Activated CD4-positive, CD25-positive, alpha-beta regulatory T cell treated with anti-CD3 and anti-CD28 coated beads, Interleukin-2, amount 50 U/mL, for 72 hours (primary cell): ENCODE results near the gene TTC36.
"Not testable (repeated sequence)": the region's sequence is repeated elsewhere in the genome, so short reads cannot be mapped to it uniquely, and the experiment has no call there.

Experiments
- DNase-seq: peaks from one replicate; pipeline ENCODE4 v3.0.0; 2021

TTC36 gene

DNA sequence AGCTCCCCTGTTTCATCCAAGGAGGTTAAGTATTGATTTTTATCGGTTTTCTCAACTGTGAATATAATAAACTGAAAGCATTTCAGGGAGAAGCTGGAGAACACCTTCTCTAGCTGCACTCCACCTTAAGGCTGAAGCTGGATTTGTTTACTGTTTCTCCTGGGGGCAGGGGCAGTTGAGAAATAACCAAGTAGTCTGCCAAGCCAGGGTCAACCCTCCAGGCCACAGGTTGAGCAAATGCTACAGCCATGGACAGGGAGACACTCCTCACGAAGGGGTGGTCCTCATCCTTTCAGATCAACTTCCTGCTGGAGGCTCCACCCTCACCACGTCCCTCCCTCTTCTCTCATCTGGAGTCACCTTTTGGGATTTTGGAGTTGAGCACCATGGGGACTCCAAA is at the start of gene TTC36:
Gene TTC36, plus strand, starts transcription at position 366 of the 400 bp plus-strand sequence. Its CDS starts 21 bp downstream, at position 387.
- DNase-seq: no peak

- DNase-seq: not testable (repeated sequence)
Observed at GRCh38 chr11:118481238-118481637, 46.0 kb upstream of the TTC36 start.

DNA sequence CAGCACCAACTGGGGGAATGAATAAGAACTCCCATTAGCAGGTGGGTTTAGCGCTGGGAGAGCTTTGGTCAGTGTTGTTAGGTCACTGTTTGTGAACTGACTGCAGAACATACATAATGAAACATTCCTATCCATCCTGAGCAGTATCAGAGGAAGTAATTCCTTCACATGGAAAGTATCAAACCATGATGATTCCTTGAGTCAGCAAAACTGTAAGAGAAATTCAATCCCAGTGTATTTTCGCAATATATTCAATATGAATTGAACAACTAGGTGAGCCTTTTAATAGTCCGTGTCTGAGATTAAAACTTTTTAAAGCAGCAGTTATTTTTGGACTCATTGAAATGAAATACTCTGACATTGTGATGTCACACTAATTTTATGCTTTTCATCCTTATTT is 42.9 kb upstream of the TTC36 start:
- no peak for DNase-seq

GRCh38 chr11:118485273-118485672 is 42.0 kb upstream of the TTC36 start:
- no peak for DNase-seq

- DNase-seq: peak; percentile 75
Observed at GRCh38 chr11:118488480-118489109, 38.7 kb upstream of the TTC36 start.

- no peak for DNase-seq
Observed at GRCh38 chr11:118491041-118491440, 36.2 kb upstream of the TTC36 start.

DNA sequence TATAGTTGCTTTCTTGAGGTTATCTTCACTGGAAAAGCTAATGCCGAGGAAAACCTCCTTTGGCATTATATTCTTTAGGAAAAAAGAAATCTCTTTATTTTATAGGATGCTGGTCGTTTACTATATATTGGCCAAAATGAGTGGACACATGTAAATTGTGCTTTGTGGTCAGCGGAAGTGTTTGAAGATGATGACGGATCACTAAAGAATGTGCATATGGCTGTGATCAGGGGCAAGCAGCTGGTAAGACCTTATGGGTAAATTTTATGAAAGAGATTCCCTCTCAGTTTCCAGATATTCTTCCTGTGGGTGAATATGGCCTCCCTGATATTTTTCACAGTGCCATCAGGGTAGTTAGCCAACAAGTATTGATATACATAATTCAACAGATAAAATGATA is 29.4 kb upstream of the TTC36 start:
- no peak for DNase-seq

GRCh38 chr11:118503216-118503615 is 24.1 kb upstream of the TTC36 start:
- no peak for DNase-seq

- DNase-seq: no peak
Observed at GRCh38 chr11:118511601-118512000, 15.7 kb upstream of the TTC36 start.

- DNase-seq: no peak
Observed at GRCh38 chr11:118514103-118514502, 13.2 kb upstream of the TTC36 start.

GRCh38 chr11:118519549-118519948 is 7.7 kb upstream of the TTC36 start:
- DNase-seq: no peak

GRCh38 chr11:118521892-118522311 is 5.4 kb upstream of the TTC36 start:
- DNase-seq: no peak

DNA sequence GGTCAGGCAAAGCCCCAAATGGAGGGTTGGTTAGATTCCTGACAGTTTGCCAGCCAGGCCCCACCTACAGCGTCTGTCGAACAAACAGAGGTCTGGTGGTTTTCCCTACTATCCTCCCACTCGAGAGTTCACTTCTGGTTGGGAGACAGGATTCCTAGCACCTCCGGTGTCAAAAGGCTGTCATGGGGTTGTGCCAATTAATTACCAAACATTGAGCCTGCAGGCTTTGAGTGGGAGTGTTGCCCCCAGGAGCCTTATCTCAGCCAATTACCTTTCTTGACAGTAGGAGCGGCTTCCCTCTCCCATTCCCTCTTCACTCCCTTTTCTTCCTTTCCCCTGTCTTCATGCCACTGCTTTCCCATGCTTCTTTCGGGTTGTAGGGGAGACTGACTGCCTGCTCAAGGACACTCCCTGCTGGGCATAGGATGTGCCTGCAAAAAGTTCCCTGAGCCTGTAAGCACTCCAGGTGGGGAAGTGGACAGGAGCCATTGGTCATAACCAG is 4.7 kb upstream of the TTC36 start:
- DNase-seq: no peak

GRCh38 chr11:118524356-118524755 is 2.9 kb upstream of the TTC36 start:
- DNase-seq: no peak

GRCh38 chr11:118524757-118525470 is 2.4 kb upstream of the TTC36 start:
- DNase-seq: no peak

GRCh38 chr11:118526688-118527087 is 586 bp upstream of the TTC36 start:
- DNase-seq: no peak

- DNase-seq: no peak
Observed at GRCh38 chr11:118528511-118528910, 1.2 kb downstream of the TTC36 start.

DNA sequence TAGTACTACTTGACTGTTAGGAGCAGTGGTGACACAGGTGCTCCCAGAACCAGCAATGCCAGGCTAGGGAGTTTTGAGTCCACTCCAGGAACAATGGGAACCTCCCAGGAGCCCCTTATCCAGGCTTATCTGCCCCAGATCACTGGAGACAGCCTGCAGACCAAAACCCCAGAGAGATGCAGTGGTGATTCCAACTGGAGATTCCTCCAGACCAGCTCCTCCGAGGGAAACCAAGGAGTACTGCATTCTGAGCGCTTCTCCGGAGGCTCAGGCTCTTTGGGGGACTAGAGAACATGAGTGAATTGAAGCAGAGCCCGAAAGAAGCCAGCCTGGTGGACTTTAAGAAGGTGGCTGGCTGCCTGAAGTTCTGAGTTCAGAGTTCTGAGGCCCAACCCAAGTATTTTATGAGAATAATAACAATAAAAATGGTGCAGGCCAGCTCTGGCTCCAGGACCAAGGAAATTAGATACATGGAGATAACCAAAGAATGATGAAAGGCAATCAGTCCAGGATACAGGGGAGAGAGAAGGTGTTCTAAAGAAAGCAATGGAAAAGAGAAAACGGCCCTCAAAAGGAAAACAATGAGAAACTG is 2.4 kb downstream of the TTC36 start:
- no peak for DNase-seq

- DNase-seq: no peak
Observed at GRCh38 chr11:118530180-118530682, 3.0 kb downstream of the TTC36 start.

DNA sequence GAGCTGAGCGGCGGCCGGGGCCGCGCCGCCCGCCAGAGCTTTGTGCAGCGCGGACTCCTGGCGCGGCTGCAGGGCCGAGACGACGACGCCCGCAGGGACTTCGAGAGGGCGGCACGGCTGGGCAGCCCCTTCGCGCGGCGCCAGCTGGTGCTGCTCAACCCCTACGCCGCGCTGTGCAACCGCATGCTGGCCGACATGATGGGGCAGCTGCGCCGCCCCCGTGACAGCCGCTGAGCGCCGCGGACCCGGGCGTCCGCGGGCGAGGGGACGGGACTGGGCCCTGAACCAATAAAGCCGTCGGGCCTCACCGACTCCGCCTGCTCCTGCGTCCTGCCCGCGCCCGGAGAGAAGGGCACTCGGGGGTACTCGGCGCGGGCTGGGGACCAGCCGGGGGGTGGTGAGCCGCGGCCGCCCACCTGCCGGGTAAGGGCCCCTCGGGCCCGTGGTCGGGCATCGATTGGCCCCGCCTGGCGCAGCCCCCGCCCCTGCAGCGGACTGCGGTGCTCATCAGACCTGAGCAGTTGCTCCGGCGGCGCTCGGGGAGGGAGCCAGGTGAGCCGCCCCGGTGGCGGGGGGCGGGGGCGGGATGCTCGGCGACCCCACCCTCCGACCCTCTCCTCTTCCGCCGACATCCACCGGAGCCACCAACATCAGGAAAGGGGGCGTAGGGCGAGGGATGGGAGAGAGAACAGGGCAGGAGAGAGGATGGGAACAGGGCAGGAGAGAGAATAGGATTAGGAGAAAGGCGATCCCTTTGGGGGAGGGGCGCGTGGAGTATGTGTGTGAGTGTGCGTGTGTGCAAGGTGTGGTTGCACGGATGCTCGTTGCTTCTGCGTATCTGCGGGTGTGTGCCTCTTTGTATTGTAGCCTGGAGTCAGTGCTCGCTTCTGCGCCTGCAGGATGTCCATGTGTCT is 3.7 kb downstream of the TTC36 start, which contains the start of gene TMEM25:
Gene TMEM25, plus strand, starts transcription at position 510 of the 914 bp plus-strand sequence. CDS start 610 bp downstream, outside the sequence.
- DNase-seq: peak; percentile 72

- no peak for DNase-seq
Observed at GRCh38 chr11:118531597-118532084, 4.4 kb downstream of the TTC36 start.

DNA sequence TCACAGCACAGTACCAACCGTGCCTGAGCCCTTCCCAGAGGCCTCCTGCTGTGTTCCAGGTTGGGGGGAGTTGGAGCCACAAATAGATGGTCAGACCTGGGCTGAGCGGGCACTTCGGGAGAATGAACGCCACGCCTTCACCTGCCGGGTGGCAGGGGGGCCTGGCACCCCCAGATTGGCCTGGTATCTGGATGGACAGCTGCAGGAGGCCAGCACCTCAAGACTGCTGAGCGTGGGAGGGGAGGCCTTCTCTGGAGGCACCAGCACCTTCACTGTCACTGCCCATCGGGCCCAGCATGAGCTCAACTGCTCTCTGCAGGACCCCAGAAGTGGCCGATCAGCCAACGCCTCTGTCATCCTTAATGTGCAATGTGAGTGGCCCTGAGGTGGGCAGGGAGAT is 4.8 kb downstream of the TTC36 start:
- DNase-seq: no peak
